K562 (cell line): ENCODE results near the gene DLST. TPM values are rescaled to one million over a fixed set of nuclear protein-coding genes. Genes with fewer than 3 reads are reported as not detected.
A peak's percentile ranks its signal among the peaks of the same experiment; 100 is the strongest.

Experiments used
- ZC3H8 ChIP-seq: fragments of 450-650 bp; IDR thresholded peaks from 2 replicates; pipeline ENCODE4 v1.6.1; 2017
- polyA plus RNA-seq, 8 experiments: library from polyadenylated mRNA; depleted of rRNA in 4 of 8; stranded (reverse) in 5 of 8; unstranded in 3 of 8; fragments of >200 nt; fragmentation: Nextera tagmentation in 2 of 8; fragmentation: Illumina TruSeq in 1 of 8; extraction: Ambion mirVana in 2 of 8; extraction: Trizol in 1 of 8; gene quantifications; 2 replicates each; pipeline versions ENCODE4 v1.2.1 to v1.2.3, GENCODE V29; 2011 to 2014; ENCODE audit warnings: inconsistent platforms in 1 of 8, missing spikeins in 1 of 8
- total RNA-seq, 7 experiments: library from RNA; depleted of rRNA in 6 of 7; stranded (reverse); fragments of >200 nt in 6 of 7; fragmentation: Illumina TruSeq in 2 of 7; extraction: Trizol in 2 of 7; gene quantifications; 2 replicates each; pipeline versions ENCODE4 v1.2.1 to v1.2.3, GENCODE V29; 2011 to 2021; ENCODE audit warnings: low replicate concordance in 1 of 7
- TF ChIP-seq, protein P1 (sequence below): fragments of 450-650 bp; formaldehyde crosslinking; IDR thresholded peaks from 2 replicates; pipeline ENCODE4 v1.4.0; 2020; ENCODE audit warnings: mild to moderate bottlenecking, moderate library complexity
- TF ChIP-seq, protein P2 (sequence below), 2 experiments: fragments of 450-650 bp; formaldehyde crosslinking in 1 of 2; IDR thresholded peaks; 2 replicates each; pipeline versions ENCODE4 v1.4.0 to v1.6.1; 2014 to 2020; ENCODE audit warnings: mild to moderate bottlenecking in 2 of 2, borderline replicate concordance in 1 of 2, low read depth in 1 of 2
- TF ChIP-seq, protein P3 (sequence below), 2 experiments: fragments of 150-350 bp in 1 of 2; IDR thresholded peaks; 2 replicates each; pipeline ENCODE4 v1.6.1; 2012 to 2016; ENCODE audit warnings: low read depth in 2 of 2, low read length in 2 of 2, mild to moderate bottlenecking in 1 of 2, moderate library complexity in 1 of 2
- TF ChIP-seq, protein P4 (sequence below): fragments of 450-650 bp; IDR thresholded peaks from 2 replicates; pipeline ENCODE4 v1.6.1; 2017; ENCODE audit warnings: antibody characterized with exemption, mild to moderate bottlenecking

The DLST gene
- total and polyA plus RNA-seq, 9 of the 15 experiments (the other 6 are each of a cell fraction or from before 2014, with no cell fraction given): 3.0 to 73.7 (median 45.4) TPM

DNA sequence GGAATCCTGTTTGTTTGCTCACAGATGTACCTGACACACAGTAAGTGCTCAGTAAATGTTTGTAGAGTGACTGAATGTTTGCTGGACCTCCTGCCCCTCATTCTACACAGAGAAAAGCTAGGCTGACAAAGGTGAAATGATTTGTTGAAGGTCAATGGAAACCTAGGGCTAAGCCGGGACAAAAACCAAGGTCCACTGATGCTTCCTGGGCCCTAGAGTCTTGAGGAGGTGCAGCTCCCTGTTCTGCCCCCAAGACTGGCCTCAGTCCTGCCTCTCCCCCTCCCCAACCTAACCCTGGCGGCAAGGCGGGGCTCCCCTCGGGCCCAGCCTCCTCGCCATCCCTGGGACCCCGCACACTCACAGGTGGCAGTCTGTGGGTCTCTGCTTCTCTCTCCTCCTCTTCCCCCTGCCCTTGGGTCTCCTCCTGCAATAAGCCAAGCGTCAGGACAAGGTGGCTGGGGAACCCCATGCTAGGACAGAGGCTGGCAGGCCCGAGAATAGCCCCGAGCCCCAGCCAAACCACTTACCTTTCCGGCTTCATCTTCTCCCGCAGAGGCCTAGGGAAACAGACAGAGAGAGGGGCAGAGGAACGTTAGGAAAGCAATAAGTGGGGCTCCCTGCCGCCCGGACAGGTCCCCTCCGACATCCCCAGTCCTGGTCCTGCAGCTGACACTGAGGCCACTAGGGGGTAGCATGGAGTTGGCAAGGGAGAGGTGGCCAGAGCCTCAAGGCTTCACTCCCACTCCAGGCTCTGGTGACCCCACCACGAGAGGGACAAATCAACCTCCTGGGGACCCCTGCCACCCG is 64.3 kb downstream of the DLST start (continued):
- TF ChIP-seq, protein P1, sequence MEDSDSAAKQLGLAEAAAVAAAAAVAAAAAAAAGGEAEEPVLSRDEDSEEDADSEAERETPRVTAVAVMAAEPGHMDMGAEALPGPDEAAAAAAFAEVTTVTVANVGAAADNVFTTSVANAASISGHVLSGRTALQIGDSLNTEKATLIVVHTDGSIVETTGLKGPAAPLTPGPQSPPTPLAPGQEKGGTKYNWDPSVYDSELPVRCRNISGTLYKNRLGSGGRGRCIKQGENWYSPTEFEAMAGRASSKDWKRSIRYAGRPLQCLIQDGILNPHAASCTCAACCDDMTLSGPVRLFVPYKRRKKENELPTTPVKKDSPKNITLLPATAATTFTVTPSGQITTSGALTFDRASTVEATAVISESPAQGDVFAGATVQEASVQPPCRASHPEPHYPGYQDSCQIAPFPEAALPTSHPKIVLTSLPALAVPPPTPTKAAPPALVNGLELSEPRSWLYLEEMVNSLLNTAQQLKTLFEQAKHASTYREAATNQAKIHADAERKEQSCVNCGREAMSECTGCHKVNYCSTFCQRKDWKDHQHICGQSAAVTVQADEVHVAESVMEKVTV (CRISPR knock-in tag): peak; percentile 42; the same call in 1 of the 2 replicates
- no peak for TF ChIP-seq ZC3H8
- TF ChIP-seq, protein P2, sequence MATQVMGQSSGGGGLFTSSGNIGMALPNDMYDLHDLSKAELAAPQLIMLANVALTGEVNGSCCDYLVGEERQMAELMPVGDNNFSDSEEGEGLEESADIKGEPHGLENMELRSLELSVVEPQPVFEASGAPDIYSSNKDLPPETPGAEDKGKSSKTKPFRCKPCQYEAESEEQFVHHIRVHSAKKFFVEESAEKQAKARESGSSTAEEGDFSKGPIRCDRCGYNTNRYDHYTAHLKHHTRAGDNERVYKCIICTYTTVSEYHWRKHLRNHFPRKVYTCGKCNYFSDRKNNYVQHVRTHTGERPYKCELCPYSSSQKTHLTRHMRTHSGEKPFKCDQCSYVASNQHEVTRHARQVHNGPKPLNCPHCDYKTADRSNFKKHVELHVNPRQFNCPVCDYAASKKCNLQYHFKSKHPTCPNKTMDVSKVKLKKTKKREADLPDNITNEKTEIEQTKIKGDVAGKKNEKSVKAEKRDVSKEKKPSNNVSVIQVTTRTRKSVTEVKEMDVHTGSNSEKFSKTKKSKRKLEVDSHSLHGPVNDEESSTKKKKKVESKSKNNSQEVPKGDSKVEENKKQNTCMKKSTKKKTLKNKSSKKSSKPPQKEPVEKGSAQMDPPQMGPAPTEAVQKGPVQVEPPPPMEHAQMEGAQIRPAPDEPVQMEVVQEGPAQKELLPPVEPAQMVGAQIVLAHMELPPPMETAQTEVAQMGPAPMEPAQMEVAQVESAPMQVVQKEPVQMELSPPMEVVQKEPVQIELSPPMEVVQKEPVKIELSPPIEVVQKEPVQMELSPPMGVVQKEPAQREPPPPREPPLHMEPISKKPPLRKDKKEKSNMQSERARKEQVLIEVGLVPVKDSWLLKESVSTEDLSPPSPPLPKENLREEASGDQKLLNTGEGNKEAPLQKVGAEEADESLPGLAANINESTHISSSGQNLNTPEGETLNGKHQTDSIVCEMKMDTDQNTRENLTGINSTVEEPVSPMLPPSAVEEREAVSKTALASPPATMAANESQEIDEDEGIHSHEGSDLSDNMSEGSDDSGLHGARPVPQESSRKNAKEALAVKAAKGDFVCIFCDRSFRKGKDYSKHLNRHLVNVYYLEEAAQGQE (IDR thresholded peaks at IDR 0.05; ENCODE audit: borderline replicate concordance): peak; percentile 67; the same call in 1 of the 2 replicates
- TF ChIP-seq, protein P2 (CRISPR knock-in tag; IDR thresholded peaks at IDR 0.05; ENCODE audit: low read depth): no peak
- TF ChIP-seq, protein P3, sequence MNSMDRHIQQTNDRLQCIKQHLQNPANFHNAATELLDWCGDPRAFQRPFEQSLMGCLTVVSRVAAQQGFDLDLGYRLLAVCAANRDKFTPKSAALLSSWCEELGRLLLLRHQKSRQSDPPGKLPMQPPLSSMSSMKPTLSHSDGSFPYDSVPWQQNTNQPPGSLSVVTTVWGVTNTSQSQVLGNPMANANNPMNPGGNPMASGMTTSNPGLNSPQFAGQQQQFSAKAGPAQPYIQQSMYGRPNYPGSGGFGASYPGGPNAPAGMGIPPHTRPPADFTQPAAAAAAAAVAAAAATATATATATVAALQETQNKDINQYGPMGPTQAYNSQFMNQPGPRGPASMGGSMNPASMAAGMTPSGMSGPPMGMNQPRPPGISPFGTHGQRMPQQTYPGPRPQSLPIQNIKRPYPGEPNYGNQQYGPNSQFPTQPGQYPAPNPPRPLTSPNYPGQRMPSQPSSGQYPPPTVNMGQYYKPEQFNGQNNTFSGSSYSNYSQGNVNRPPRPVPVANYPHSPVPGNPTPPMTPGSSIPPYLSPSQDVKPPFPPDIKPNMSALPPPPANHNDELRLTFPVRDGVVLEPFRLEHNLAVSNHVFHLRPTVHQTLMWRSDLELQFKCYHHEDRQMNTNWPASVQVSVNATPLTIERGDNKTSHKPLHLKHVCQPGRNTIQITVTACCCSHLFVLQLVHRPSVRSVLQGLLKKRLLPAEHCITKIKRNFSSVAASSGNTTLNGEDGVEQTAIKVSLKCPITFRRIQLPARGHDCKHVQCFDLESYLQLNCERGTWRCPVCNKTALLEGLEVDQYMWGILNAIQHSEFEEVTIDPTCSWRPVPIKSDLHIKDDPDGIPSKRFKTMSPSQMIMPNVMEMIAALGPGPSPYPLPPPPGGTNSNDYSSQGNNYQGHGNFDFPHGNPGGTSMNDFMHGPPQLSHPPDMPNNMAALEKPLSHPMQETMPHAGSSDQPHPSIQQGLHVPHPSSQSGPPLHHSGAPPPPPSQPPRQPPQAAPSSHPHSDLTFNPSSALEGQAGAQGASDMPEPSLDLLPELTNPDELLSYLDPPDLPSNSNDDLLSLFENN (IDR thresholded peaks at IDR 0.05; ENCODE audit: low read depth in 2 of 2, low read length in 2 of 2): peak in 1 of 2 experiments; percentile 28; a peak in 1 of 4 replicates
- TF ChIP-seq, protein P4, sequence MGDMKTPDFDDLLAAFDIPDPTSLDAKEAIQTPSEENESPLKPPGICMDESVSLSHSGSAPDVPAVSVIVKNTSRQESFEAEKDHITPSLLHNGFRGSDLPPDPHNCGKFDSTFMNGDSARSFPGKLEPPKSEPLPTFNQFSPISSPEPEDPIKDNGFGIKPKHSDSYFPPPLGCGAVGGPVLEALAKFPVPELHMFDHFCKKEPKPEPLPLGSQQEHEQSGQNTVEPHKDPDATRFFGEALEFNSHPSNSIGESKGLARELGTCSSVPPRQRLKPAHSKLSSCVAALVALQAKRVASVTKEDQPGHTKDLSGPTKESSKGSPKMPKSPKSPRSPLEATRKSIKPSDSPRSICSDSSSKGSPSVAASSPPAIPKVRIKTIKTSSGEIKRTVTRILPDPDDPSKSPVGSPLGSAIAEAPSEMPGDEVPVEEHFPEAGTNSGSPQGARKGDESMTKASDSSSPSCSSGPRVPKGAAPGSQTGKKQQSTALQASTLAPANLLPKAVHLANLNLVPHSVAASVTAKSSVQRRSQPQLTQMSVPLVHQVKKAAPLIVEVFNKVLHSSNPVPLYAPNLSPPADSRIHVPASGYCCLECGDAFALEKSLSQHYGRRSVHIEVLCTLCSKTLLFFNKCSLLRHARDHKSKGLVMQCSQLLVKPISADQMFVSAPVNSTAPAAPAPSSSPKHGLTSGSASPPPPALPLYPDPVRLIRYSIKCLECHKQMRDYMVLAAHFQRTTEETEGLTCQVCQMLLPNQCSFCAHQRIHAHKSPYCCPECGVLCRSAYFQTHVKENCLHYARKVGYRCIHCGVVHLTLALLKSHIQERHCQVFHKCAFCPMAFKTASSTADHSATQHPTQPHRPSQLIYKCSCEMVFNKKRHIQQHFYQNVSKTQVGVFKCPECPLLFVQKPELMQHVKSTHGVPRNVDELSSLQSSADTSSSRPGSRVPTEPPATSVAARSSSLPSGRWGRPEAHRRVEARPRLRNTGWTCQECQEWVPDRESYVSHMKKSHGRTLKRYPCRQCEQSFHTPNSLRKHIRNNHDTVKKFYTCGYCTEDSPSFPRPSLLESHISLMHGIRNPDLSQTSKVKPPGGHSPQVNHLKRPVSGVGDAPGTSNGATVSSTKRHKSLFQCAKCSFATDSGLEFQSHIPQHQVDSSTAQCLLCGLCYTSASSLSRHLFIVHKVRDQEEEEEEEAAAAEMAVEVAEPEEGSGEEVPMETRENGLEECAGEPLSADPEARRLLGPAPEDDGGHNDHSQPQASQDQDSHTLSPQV: peak; percentile 53; the same call in 1 of the 2 replicates
